K562 (cell line): ENCODE measurements around the gene SEC24C. TPM values are rescaled to one million over a fixed set of nuclear protein-coding genes. Genes with fewer than 3 reads are reported as not detected.

Experiments
- ARID1B ChIP-seq: fragments of 450-650 bp; IDR thresholded peaks from 2 replicates; pipeline ENCODE4 v1.6.1; 2016; ENCODE audit warnings: antibody characterized with exemption, mild to moderate bottlenecking, inconsistent platforms
- EP300 ChIP-seq: IDR thresholded peaks from 2 replicates; pipeline ENCODE4 v1.6.1; 2012; ENCODE audit warnings: low read length, improper control_type of control experiment
- FOXA3 ChIP-seq, 2 experiments: fragments of 450-650 bp in 1 of 2; sonication (generic) in 1 of 2; formaldehyde crosslinking; IDR thresholded peaks in 1 of 2; conservative IDR thresholded peaks in 1 of 2; 2 replicates each; pipeline versions ENCODE4 v1.4.0 to v1.8.0; 2020 to 2022; ENCODE audit warnings: mild to moderate bottlenecking in 2 of 2, missing genetic modification reagents in 1 of 2
- FOXK1 ChIP-seq: sonication (generic); formaldehyde crosslinking; IDR thresholded peaks from 2 replicates; pipeline ENCODE4 v1.8.0; 2022; ENCODE audit warnings: missing genetic modification reagents, mild to moderate bottlenecking, borderline replicate concordance
- GTF2E2 ChIP-seq: fragments of 200-800 bp; sonication (Bioruptor generic); IDR thresholded peaks from 2 replicates; pipeline ENCODE4 v1.6.1; 2016; ENCODE audit warnings: missing genetic modification characterization, missing compliant biosample characterization
- KLF10 ChIP-seq: fragments of 250-450 bp; sonication (Bioruptor Pico); IDR thresholded peaks from 2 replicates; pipeline ENCODE4 v1.6.1; 2021; ENCODE audit warnings: matching md5 sums
- NR2C2 ChIP-seq, 2 experiments: fragments of 200-800 bp in 1 of 2; sonication (Bioruptor generic) in 1 of 2; sonication (generic) in 1 of 2; formaldehyde crosslinking in 1 of 2; IDR thresholded peaks; 2 replicates each; pipeline versions ENCODE4 v1.6.1 to v1.8.0; 2016 to 2022; ENCODE audit warnings: mild to moderate bottlenecking in 1 of 2, missing compliant biosample characterization in 1 of 2, missing genetic modification characterization in 1 of 2, missing genetic modification reagents in 1 of 2
- POLR2AphosphoS5 ChIP-seq: IDR thresholded peaks from 2 replicates; pipeline ENCODE4 v1.6.1; 2011; ENCODE audit warnings: mild to moderate bottlenecking, low read depth, low read length, moderate library complexity; ENCODE audit not compliant: control insufficient read depth, insufficient read depth
- SREBF1 ChIP-seq: fragments of 150-350 bp; IDR thresholded peaks from 2 replicates; pipeline ENCODE4 v1.6.1; 2014; ENCODE audit warnings: antibody characterized with exemption, low read depth, low read length, borderline replicate concordance
- TBP ChIP-seq: optimal IDR thresholded peaks from 2 replicates; pipeline ENCODE3; 2011; ENCODE audit warnings: low read depth, low read length, improper control_type of control experiment
- polyA plus RNA-seq, 8 experiments: library from polyadenylated mRNA; depleted of rRNA in 4 of 8; stranded (reverse) in 5 of 8; unstranded in 3 of 8; fragments of >200 nt; fragmentation: Nextera tagmentation in 2 of 8; fragmentation: Illumina TruSeq in 1 of 8; extraction: Ambion mirVana in 2 of 8; extraction: Trizol in 1 of 8; gene quantifications; 2 replicates each; pipeline versions ENCODE4 v1.2.1 to v1.2.3, GENCODE V29; 2011 to 2014; ENCODE audit warnings: inconsistent platforms in 1 of 8, missing spikeins in 1 of 8
- total RNA-seq, 7 experiments: library from RNA; depleted of rRNA in 6 of 7; stranded (reverse); fragments of >200 nt in 6 of 7; fragmentation: Illumina TruSeq in 2 of 7; extraction: Trizol in 2 of 7; gene quantifications; 2 replicates each; pipeline versions ENCODE4 v1.2.1 to v1.2.3, GENCODE V29; 2011 to 2021; ENCODE audit warnings: low replicate concordance in 1 of 7
- TF ChIP-seq, protein P1 (sequence below), 2 experiments: fragments of 250-450 bp in 1 of 2; fragments of 450-650 bp in 1 of 2; sonication (Bioruptor Pico) in 1 of 2; IDR thresholded peaks; 2 replicates each; pipeline versions ENCODE4 v1.6.1 to v1.8.0; 2016 to 2021; ENCODE audit warnings: mild to moderate bottlenecking in 2 of 2, moderate library complexity in 2 of 2, missing compliant biosample characterization in 1 of 2, missing genetic modification characterization in 1 of 2

Gene SEC24C
- total and polyA plus RNA-seq, 9 of the 15 experiments (the other 6 are each of a cell fraction or from before 2014, with no cell fraction given): 19.0 to 115 (median 70.5) TPM

DNA sequence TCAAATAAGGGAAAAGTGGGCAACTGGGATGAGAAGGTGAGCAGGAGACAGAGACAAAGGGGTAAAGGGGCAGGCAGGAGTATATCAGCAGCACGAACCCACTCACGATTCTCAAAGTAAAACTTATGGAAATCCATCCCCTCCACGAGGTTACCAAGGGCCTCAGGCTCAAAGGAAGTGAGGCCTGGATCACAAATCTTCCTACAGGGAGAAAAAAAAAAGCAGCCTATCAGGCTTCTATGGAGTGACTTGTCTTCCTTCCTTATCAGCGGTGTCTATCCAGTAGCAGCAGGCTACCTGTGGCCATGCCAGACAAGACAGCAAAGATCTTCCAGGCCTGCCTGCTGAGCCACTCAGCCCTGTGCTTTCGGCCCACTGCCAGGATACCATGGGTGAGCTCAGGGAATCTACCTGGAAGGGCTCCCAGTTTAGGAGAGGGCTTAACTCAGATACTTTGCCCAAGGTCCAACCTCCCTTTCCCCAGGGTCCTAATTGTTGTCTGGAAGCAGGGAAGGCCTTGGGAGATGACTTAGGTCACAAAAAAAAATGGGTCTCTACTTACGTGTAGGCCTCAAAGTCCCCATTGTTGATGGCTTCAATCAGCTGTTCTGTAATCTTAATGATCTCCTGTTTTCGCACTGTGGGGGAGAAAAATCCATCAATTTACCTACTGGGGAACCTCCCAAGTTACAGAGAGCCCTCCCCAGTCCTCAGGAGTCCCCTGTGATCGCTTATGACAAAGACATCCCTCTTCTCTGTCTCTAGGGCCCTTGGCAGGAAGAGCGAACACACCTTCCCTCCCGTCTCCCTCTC is 73.0 kb downstream of the SEC24C start (continued):
- TF ChIP-seq TBP (no peak), GTF2E2 (tag) (no peak), NR2C2 (CRISPR knock-in tag; IDR thresholded peaks at IDR 0.05) (no peak), NR2C2 (tag; IDR thresholded peaks at IDR 0.05) (0 out of 2 replicates have a peak, but pooled peaks have one; percentile 30), EP300 (peak; percentile 32; the same call in 1 of the 2 replicates), SREBF1 (no peak), FOXK1 (no peak), KLF10 (CRISPR knock-in tag) (no peak), POLR2AphosphoS5 (peak; percentile 19; the same call in 1 of the 2 replicates), ARID1B (peak; percentile 59), FOXA3 (CRISPR knock-in tag; conservative IDR thresholded peaks at IDR 0.05 in 1 of 2, IDR thresholded peaks at IDR 0.05 in 1 of 2) (0 out of 4 replicates have a peak, but pooled peaks of 1 of the 2 experiments have one; percentile 18)
- TF ChIP-seq, protein P1, sequence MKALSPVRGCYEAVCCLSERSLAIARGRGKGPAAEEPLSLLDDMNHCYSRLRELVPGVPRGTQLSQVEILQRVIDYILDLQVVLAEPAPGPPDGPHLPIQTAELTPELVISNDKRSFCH (CRISPR knock-in tag; IDR thresholded peaks at IDR 0.05): no peak
- TF ChIP-seq, protein P1 (tag; IDR thresholded peaks at IDR 0.05): peak; percentile 28; the same call in 1 of the 2 replicates
